GM21447 (cell line): Measurements from ENCODE around the gene GNG12.

Experiments used
- ATAC-seq: cut with Tn5 transposase; IDR thresholded peaks from one replicate; pipeline ENCODE4 v1.9.1; 2021; ENCODE audit not compliant: unreplicated experiment

The GNG12 gene

GRCh38 chr1:67711855-67712212 lies 121.4 kb downstream of the GNG12 start:
- ATAC-seq, result peak; percentile 69

- ATAC-seq, result no peak
These were observed 122.0 kb downstream of the GNG12 start for GRCh38 chr1:67711158-67711854.

- ATAC-seq, result no peak
These were observed 122.8 kb downstream of the GNG12 start for GRCh38 chr1:67710417-67710816.

- no peak for ATAC-seq
These were observed 124.7 kb downstream of the GNG12 start for GRCh38 chr1:67708606-67709005.

GRCh38 chr1:67705735-67706453 lies 127.4 kb downstream of the GNG12 start:
- ATAC-seq, result no peak

- ATAC-seq, result no peak
These were observed 128.9 kb downstream of the GNG12 start for GRCh38 chr1:67704351-67704750.

GRCh38 chr1:67701876-67702275 lies 131.4 kb downstream of the GNG12 start:
- no peak for ATAC-seq

GRCh38 chr1:67700692-67701410 lies 132.4 kb downstream of the GNG12 start:
- peak; percentile 50 for ATAC-seq

GRCh38 chr1:67700220-67700619 lies 133.0 kb downstream of the GNG12 start:
- ATAC-seq, result no peak

GRCh38 chr1:67696708-67697107 lies 136.6 kb downstream of the GNG12 start:
- no peak for ATAC-seq

- no peak for ATAC-seq
These were observed 137.3 kb downstream of the GNG12 start for GRCh38 chr1:67695963-67696362.

GRCh38 chr1:67691712-67692111 lies 141.6 kb downstream of the GNG12 start:
- no peak for ATAC-seq

- ATAC-seq, result no peak
These were observed 142.9 kb downstream of the GNG12 start for GRCh38 chr1:67690411-67690810.

- ATAC-seq, result no peak
These were observed 143.3 kb downstream of the GNG12 start for GRCh38 chr1:67690018-67690363.

GRCh38 chr1:67689267-67690017 lies 143.8 kb downstream of the GNG12 start:
- ATAC-seq, result no peak

GRCh38 chr1:67688526-67689219 lies 144.6 kb downstream of the GNG12 start:
- no peak for ATAC-seq

GRCh38 chr1:67687649-67688048 lies 145.6 kb downstream of the GNG12 start:
- no peak for ATAC-seq

GRCh38 chr1:67687198-67687545 lies 146.1 kb downstream of the GNG12 start:
- no peak for ATAC-seq

- ATAC-seq, result peak; percentile 33
These were observed 146.7 kb downstream of the GNG12 start for GRCh38 chr1:67686267-67687197.
